Effector CD8-positive, alpha-beta T cell (primary cell): ENCODE measurements around the gene IL1RAPL1.
"Not testable (repeated sequence)": the region's sequence is repeated elsewhere in the genome, so short reads cannot be mapped to it uniquely, and the experiment has no call there.

ENCODE experiments used
- DNase-seq: peaks from one replicate; lab custom pipeline; 2025; lab: John Stamatoyannopoulos, UW

The IL1RAPL1 gene

GRCh38 chrX:28787206-28787605 is 200.0 kb downstream of the IL1RAPL1 start:
- no peak for DNase-seq

GRCh38 chrX:28800671-28801070 is 213.4 kb downstream of the IL1RAPL1 start:
- DNase-seq: not testable (repeated sequence)

- DNase-seq: no peak
These were observed 215.4 kb downstream of the IL1RAPL1 start for GRCh38 chrX:28802625-28803024.

DNA sequence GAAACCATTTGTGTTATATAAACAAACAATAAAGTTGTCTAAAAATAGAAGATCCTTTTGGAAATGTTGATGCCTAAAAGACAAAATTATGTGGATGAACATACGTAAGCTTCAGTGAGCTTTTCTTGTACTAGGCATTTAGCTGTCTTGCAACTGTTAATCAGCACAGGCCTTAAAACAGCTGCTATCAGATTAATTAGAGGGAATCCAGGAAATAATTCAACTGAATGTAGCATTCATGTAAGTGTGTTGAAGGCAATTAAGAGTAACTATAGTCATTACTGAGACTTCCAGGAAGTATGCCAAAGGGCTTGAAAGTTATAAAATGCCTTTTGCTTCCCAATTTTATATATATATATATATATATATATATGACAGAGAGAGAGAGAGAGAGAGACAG is 248.7 kb downstream of the IL1RAPL1 start:
- no peak for DNase-seq

DNA sequence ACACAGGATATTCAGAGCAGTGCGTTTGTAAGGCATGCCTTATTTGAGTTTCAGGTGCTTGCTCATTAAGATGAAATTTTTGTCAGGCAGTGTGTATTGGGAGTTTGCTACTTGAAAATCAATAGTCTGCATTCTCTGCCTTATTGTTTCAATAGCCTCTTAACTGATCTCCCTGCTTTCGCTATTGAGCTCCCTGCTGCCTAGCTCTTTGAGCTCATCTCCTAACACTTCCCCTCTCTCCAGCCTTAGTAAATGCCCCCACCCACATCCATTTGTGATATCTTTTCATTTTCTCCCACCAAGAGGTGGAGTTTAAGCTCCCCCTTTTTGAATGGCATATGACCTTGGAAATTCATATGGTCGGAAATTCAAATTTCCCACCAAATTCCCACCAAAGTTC is 256.6 kb downstream of the IL1RAPL1 start:
- DNase-seq: no peak

DNA sequence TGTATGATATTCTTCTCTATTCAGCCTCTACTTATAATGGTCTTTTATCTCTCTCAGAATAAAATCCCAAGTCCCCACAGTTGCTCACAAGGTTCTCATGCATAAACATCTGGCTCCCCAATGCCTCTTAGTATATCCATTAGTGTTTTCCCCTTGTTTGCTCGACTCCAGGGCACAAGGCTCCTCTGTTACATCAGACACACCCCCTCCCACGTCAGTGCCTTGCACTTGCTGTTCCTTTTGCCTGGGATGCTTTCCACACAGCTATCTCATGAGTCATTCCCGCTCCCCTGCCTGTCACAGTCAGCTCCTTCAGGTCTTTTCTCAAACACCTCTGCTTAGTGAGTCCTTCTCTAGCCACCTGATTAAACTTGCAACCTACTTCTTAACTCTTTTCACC is 260.2 kb downstream of the IL1RAPL1 start:
- no peak for DNase-seq

- no peak for DNase-seq
These were observed 261.5 kb downstream of the IL1RAPL1 start for GRCh38 chrX:28848707-28849106.

DNA sequence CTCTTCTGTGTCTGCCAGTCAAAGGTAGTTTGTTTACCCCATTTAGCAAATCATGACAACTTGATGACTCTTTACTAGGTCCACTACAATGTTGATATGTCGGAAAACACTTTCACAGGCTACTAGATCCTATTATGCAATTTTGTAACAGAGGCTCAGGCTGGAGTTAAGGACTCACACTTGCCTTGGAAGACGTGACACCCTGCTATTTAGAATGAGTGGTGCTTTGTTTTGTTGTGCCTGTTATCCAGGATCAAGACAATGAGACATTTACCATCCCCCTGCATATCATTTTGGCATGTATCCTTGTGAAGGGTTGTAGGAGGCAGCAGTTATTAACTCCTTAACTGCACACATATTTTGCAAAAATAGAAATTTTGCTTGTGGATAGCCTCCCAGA is 263.7 kb downstream of the IL1RAPL1 start:
- DNase-seq: no peak

DNA sequence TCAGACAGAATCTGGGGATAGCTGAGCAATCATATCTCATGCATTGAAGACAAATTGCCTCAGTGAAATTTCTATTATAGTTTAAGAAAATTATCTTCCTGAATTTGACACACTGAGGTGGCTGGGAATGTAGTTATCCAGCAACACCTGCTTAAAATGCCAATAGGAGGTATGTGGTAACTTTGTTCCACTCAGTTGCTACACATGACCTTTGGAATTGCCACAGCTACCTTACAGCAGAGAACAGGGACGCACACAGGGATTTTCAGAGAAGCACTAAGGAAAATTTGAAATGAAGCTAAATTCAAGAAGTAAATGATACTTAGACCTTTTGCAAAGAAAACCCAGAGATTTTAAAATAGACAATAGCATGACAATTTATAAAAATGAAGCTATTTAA is 264.6 kb downstream of the IL1RAPL1 start:
- no peak for DNase-seq

- no peak for DNase-seq
These were observed 267.4 kb downstream of the IL1RAPL1 start for GRCh38 chrX:28854637-28855036.

DNA sequence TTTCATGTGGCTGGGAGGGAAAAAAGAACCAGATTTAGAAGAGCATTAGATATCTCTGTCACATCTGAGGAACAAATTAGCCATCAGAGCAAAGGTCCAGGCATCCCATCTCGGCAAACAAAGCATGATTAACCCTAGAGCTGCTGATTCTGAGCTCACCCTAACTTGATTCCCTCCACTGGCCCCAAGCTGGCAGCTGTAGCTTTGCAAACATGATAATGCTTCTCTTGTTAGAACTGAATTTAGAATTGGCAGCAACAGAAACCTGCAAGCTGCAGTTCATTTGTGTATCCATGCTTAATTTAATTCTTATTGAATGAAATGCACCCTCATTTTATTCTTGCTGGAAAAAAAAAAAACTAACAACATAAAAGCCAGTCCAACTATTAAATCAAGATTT is 289.2 kb downstream of the IL1RAPL1 start:
- DNase-seq: no peak

DNA sequence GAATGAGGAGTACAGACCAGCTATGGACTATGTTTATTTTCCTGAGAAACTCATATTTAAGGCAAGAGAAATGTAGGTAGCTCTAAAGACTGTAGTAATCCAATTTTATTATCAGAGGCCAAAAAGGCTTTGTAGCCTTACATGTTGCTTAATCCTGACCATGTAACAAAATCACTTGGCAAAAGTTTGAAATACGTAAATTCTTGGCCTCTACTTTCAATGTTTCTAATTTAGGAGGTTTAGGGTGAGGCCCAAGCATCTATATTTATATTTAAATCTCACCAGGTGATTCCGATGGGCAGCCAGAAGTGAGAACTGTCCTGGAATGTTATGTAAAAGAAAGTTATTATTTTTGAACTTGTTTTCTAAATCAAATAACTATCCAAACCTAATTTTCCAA is 289.7 kb downstream of the IL1RAPL1 start:
- DNase-seq: no peak

DNA sequence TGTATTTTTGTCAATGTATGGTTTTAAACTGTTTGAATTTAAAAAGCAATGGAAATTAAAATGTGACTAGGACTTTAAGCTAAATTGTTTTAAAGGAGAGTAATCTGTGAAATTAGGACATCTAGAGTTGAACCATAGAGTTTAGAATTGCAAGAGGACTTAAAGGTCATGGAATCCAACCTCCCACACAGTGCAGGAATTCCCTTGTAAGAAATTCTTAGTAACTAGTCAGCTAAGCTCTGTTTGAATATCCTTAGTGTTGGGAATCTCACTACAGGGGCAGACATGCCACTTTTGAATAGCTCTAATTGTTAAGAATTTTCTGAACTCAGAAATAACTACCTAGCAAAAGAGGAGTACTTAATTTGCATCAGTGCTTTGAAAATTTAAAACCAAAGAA is 292.9 kb downstream of the IL1RAPL1 start:
- no peak for DNase-seq

GRCh38 chrX:28884823-28885222 is 297.6 kb downstream of the IL1RAPL1 start:
- DNase-seq: no peak

DNA sequence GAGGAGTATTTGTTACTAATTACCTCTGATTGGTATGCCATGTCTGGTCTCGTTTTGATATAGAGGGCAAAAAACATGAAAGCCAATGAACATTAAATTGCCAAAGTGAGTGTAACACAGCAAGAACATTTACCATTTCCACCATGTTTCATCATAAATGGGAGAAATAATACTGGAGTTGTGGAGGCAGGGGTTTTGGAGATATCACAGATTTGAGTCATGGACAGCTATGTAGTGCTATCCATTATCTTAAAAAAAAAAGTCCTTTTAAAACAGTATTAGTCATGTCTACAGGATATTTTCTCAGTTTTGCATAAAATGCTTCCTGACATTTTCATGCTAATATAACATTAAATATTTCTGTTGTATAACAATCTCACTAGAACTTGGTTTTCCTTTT is 301.2 kb downstream of the IL1RAPL1 start:
- DNase-seq: no peak

DNA sequence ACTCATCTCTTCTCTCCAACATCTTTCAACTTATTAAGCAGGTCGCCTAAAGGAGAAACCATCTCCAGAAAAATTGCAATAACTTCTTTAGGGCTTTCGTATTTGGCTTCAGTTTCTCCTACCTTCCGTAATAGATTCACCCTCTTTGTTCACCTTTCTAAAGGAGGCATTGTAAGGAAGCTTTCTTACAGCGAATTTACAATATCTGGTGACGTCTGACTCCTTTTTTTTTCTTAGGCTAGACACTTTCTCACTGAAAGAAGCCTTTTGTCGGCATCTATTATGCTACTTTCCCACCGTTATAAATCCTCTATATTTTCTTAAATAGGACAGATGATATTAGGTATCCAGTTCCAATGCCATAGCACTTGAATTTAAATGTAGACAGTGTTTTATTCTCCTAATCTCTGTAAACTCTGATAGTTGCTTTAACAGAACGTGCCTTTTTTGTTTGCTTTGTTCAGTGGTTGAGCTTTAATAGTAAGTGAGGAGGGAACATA is 302.4 kb downstream of the IL1RAPL1 start:
- no peak for DNase-seq

GRCh38 chrX:28901637-28902036 is 314.4 kb downstream of the IL1RAPL1 start:
- no peak for DNase-seq

GRCh38 chrX:28910487-28910886 is 323.2 kb downstream of the IL1RAPL1 start:
- DNase-seq: no peak

DNA sequence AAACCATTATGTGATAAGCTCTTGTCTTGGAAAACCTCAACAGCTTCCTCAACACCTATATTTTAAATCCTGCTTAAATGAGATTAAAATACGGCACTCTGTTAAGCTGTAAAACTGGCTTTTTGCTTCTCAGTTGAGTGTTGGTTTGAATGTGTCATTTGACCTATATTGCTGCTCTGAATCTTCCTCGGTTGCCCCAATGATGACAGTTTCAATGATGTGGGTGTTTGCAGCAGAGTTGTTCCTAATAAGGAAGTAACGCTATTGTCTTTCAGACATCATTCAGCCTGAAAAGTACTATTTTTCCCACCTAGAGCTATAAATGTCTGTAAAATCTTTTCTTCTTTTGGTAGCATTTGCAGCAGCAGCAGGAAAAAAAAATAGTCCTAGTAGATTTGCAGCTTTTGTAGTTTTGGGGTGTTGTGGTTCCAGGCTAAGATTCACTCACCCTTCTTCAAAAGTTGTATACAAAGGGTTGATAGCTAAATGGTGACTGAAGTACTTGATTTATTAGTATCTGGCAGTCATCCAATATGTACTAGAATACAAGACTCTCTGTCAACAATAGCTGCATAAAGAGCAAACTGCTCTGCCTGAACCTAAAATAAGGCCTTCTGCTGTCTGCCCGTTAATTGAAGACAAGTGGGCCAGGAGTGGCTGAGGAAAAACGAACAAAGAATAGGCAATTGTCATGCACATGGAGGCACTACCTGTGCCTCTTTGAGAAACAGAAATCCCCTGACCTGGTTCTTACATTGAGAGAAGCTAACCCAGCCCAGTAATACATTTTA is 333.1 kb downstream of the IL1RAPL1 start:
- DNase-seq: no peak

- DNase-seq: no peak
These were observed 334.9 kb downstream of the IL1RAPL1 start for GRCh38 chrX:28922106-28922505.

- no peak for DNase-seq
These were observed 359.6 kb downstream of the IL1RAPL1 start for GRCh38 chrX:28946846-28947245.

- DNase-seq: no peak
These were observed 372.8 kb downstream of the IL1RAPL1 start for GRCh38 chrX:28960063-28960462.

DNA sequence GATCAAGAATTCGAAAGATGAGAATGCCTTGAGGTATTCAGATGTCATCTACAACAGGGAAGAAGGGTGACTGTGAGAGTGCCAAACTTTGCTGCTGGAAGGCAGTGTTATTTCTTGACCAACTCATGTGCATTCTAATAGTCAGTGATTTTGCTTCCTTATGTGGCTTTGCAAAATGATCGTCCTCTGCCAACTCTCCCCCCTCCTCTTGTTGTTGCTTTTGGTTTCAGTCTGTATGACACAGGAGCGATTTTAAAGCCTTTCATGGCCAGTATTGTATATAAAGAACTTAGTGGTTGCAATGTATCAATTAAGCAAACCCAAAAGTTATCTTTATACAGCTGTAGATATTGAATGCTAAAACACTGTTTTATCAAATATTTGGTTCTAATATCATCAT is 379.1 kb downstream of the IL1RAPL1 start:
- DNase-seq: no peak

DNA sequence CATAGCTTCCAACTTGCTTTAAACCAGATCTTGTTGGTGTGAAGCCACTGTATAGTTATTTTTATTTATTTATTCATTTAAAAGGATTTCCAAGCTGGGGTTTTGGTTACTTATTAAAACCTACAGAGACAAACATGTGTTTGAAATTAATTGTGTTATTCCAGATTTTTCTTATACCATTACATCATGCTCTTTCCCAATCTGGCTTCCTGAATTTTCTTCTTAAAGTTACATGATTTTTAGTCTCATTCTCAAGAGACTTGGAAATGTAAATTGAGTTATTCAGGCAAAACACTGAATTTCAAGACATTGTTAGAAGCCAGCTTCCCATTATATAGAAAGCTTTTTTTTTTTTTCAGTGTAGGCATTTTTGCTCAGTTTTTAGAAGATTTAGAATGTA is 381.9 kb downstream of the IL1RAPL1 start:
- no peak for DNase-seq
